ENCODE results near the gene ZBTB7C.

ZBTB7C gene

GRCh38 chr18:48019557-48020325 lies 389.4 kb downstream of the ZBTB7C start:
- TF ChIP-seq CTCF (IDR thresholded peaks at IDR 0.05; ENCODE audit: low read depth, low read length): no peak
- in situ Hi-C loops (cut with HindIII; ENCODE audit: low sequenced_read_pairs): no loop called here
- H3K4me3 ChIP-seq (ENCODE audit: low read depth, low read length): no peak overlapping the region
- DNase-seq (ENCODE audit: low read depth, low spot score): no peak

- DNase-seq (ENCODE audit: low read depth, low spot score): no peak
- H3K4me3 ChIP-seq (ENCODE audit: low read depth, low read length): no peak overlapping the region
- in situ Hi-C loops (cut with HindIII; ENCODE audit: low sequenced_read_pairs): no loop called here
- no peak for TF ChIP-seq CTCF (IDR thresholded peaks at IDR 0.05; ENCODE audit: low read depth, low read length)
Measured at GRCh38 chr18:48018851-48019250, 390.3 kb downstream of the ZBTB7C start.

- in situ Hi-C loops (cut with HindIII; ENCODE audit: low sequenced_read_pairs): no loop called here
- no peak for DNase-seq (ENCODE audit: low read depth, low spot score)
- TF ChIP-seq CTCF (IDR thresholded peaks at IDR 0.05; ENCODE audit: low read depth, low read length): no peak
- no peak overlapping the region for H3K4me3 ChIP-seq (ENCODE audit: low read depth, low read length)
Measured at GRCh38 chr18:48017635-48018034, 391.5 kb downstream of the ZBTB7C start.

- no peak for TF ChIP-seq CTCF (IDR thresholded peaks at IDR 0.05; ENCODE audit: low read depth, low read length)
- in situ Hi-C loops (cut with HindIII; ENCODE audit: low sequenced_read_pairs): no loop called here
- H3K4me3 ChIP-seq (ENCODE audit: low read depth, low read length): no peak overlapping the region
- DNase-seq (ENCODE audit: low read depth, low spot score): no peak
Measured at GRCh38 chr18:48013162-48013561, 396.0 kb downstream of the ZBTB7C start.

GRCh38 chr18:48011926-48012465 lies 397.2 kb downstream of the ZBTB7C start:
- TF ChIP-seq CTCF (IDR thresholded peaks at IDR 0.05; ENCODE audit: low read depth, low read length): no peak
- no peak overlapping the region for H3K4me3 ChIP-seq (ENCODE audit: low read depth, low read length)
- no peak for DNase-seq (ENCODE audit: low read depth, low spot score)
- in situ Hi-C loops (cut with HindIII; ENCODE audit: low sequenced_read_pairs): no loop called here

- DNase-seq (ENCODE audit: low read depth, low spot score): no peak
- H3K4me3 ChIP-seq (ENCODE audit: low read depth, low read length): no peak overlapping the region
- no peak for TF ChIP-seq CTCF (IDR thresholded peaks at IDR 0.05; ENCODE audit: low read depth, low read length)
- in situ Hi-C loops (cut with HindIII; ENCODE audit: low sequenced_read_pairs): no loop called here
Measured at GRCh38 chr18:48010264-48010663, 398.9 kb downstream of the ZBTB7C start.
